Thyroid gland (tissue), 4 donors: ENCODE results near the gene LSAMP. TPM values are rescaled to one million over a fixed set of nuclear protein-coding genes. Genes with fewer than 3 reads are reported as not detected.

Experiments
- DNase-seq, 2 donors: peaks; one replicate each; pipeline ENCODE4 v3.0.0-alpha.2; 2019
- H3K27ac ChIP-seq, 3 donors: fragments of 200-600 bp; sonication (generic); 1 replicate in 2 of 3; 2 replicates in 1 of 3; pipeline ENCODE4 v1.5.1; 2016 to 2019; ENCODE audit warnings: mild to moderate bottlenecking in 1 of 3, moderate library complexity in 1 of 3
- H3K27me3 ChIP-seq: fragments of 200-600 bp; sonication (generic); one replicate; pipeline ENCODE4 v1.5.1; 2019
- H3K36me3 ChIP-seq, 2 donors: fragments of 200-600 bp; sonication (generic); one replicate each; pipeline ENCODE4 v1.5.1; 2016 to 2019
- H3K4me1 ChIP-seq, 2 donors: fragments of 200-600 bp; sonication (generic); one replicate each; pipeline ENCODE4 v1.5.1; 2017 to 2019
- H3K4me3 ChIP-seq, 3 donors: fragments of 200-600 bp; sonication (generic); replicated peaks in 1 of 3; 1 replicate in 2 of 3; 2 replicates in 1 of 3; pipeline ENCODE4 v1.5.1; 2016; ENCODE audit warnings: mild to moderate bottlenecking in 1 of 3
- H3K9me3 ChIP-seq: fragments of 200-600 bp; sonication (generic); one replicate; pipeline ENCODE4 v1.5.1; 2017
- CTCF ChIP-seq, 6 experiments: fragments of 200-600 bp in 3 of 6; fragments of 450-650 bp in 3 of 6; sonication (generic) in 3 of 6; IDR thresholded peaks; one replicate each; pipeline ENCODE4 v1.5.1; 2016 to 2019; ENCODE audit warnings: antibody characterized with exemption in 6 of 6, mild to moderate bottlenecking in 2 of 6, inconsistent platforms in 1 of 6, moderate library complexity in 1 of 6
- POLR2A ChIP-seq, 2 donors: fragments of 450-650 bp; IDR thresholded peaks; one replicate each; pipeline ENCODE4 v1.6.1; 2017; ENCODE audit warnings: antibody characterized with exemption in 2 of 2, mild to moderate bottlenecking in 2 of 2, moderate library complexity in 1 of 2
- WGBS, 2 donors: methylation state at CpG; one replicate each; pipeline ENCODE4 v1.1.5; 2017; 5-methylcytosine and 5-hydroxymethylcytosine counted together
- intact Hi-C: fragments of 100-400 bp; cut with DNase I; formaldehyde crosslinking; loops from one replicate; pipeline ENCODE4 v1.15.1; 2023
- total RNA-seq, 4 donors: library from RNA; depleted of rRNA; stranded (reverse); fragments of >200 nt; gene quantifications; one replicate each; pipeline ENCODE4 v1.2.3, GENCODE V29; 2016

LSAMP gene
- total RNA-seq, 4 donors from 2014 or later = 0.78 to 2.0 (median 1.8) TPM

DNA sequence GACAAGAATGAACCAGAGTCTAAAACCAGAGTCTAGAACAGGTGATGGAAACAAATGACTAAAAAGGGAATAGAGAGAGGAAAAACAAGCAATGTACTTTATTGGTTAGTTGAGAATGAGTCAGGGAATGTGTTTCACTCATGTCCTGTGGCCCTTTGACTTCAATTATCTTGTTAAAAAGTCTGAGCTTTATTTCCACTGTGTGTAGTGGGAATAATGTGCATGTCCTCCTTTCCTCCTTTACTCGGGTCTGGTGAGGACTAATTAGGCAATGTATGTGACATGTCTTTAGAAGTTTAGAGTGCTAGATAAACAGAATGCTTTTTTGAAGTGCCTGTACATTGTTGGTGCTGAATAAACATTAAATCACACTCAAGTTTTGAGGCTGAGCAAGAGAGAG is 21.3 kb downstream of the LSAMP start:
- DNase-seq = no peak
- no peak overlapping the region for H3K4me3 ChIP-seq
- no peak for TF ChIP-seq CTCF (IDR thresholded peaks at IDR 0.05)
- TF ChIP-seq POLR2A (IDR thresholded peaks at IDR 0.05) = no peak
- no peak overlapping the region for H3K27ac ChIP-seq
- WGBS, 2 donors = 2 to 10% methylated on average over 1 of the region's 1 CpG
- no peaks in the 10 kb centered on the region for H3K9me3 ChIP-seq
- no peaks in the 10 kb centered on the region for H3K4me1 ChIP-seq
- intact Hi-C loops = no loop called here
- H3K36me3 ChIP-seq = no peaks in the 10 kb centered on the region
- no peaks in the 10 kb centered on the region for H3K27me3 ChIP-seq

DNA sequence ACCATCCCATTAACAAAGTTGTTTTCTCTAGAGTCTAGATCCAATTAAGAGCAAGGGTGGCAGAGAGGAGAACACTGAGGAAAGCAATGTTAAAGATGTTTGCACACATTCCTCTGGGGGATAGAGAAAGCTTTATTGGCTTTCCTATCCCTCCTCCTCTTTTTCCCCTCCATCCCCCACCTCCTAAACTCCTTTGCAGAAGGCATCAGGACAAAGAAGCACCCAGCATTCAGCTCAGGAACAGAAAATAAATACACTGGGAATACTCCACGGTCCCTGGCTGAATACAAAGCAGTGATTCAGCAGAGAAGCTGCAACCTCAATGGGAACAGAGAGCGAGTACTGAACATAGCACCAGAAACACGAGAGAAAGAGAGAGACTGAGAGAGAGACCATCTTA is 21.9 kb downstream of the LSAMP start:
- Histone ChIP-seq H3K4me1 (no peaks in the 10 kb centered on the region), H3K36me3 (no peaks in the 10 kb centered on the region), H3K27me3 (no peaks in the 10 kb centered on the region), H3K27ac (no peak overlapping the region), H3K9me3 (no peaks in the 10 kb centered on the region), H3K4me3 (no peak overlapping the region)
- WGBS, 2 donors = 22 to 27% methylated on average over 3 of the region's 3 CpGs
- TF ChIP-seq CTCF (IDR thresholded peaks at IDR 0.05) (no peak), POLR2A (IDR thresholded peaks at IDR 0.05) (no peak)
- intact Hi-C loops = no loop called here
- DNase-seq = no peak

GRCh38 chr3:116417151-116417550 is 28.1 kb downstream of the LSAMP start:
- no peak overlapping the region for H3K4me3 ChIP-seq
- TF ChIP-seq POLR2A (IDR thresholded peaks at IDR 0.05) (no peak), CTCF (IDR thresholded peaks at IDR 0.05) (no peak)
- WGBS, 2 donors = 29 to 50% methylated on average over 1 of the region's 1 CpG
- H3K36me3 ChIP-seq = no peaks in the 10 kb centered on the region
- intact Hi-C loops = no loop called here
- H3K27ac ChIP-seq = no peak overlapping the region
- no peaks in the 10 kb centered on the region for H3K27me3 ChIP-seq
- no peaks in the 10 kb centered on the region for H3K4me1 ChIP-seq
- H3K9me3 ChIP-seq = no peaks in the 10 kb centered on the region
- no peak for DNase-seq

- no peak for DNase-seq
- WGBS, 2 donors = 83 to 85% methylated on average over 2 of the region's 2 CpGs
- Histone ChIP-seq H3K4me3 (no peak overlapping the region), H3K4me1 (no peaks in the 10 kb centered on the region), H3K36me3 (no peaks in the 10 kb centered on the region), H3K9me3 (no peaks in the 10 kb centered on the region), H3K27me3 (no peaks in the 10 kb centered on the region), H3K27ac (no peak overlapping the region)
- intact Hi-C loops = no loop called here
- TF ChIP-seq POLR2A (IDR thresholded peaks at IDR 0.05) (no peak), CTCF (IDR thresholded peaks at IDR 0.05) (no peak)
Observed at GRCh38 chr3:116413319-116413718, 32.0 kb downstream of the LSAMP start.

DNA sequence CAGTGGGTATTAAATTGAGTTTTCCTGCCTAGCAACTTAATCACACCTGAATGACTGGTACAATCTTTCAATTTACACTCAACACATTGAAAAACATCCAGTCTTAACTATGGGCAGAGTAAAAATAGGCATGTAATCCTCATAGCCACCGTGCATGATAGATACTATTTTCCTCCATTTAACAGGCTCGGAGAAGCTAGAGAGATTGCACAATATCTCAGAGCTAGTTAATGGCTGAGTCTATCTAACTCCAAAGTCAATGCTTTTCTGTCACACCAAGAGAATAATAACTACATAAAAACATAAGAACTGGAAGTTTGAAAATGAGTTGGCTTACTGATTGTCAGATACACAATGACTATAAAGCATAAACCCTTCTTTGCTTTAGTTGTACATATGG is 36.8 kb downstream of the LSAMP start:
- intact Hi-C loops = no loop called here
- no peak for DNase-seq
- Histone ChIP-seq H3K9me3 (no peaks in the 10 kb centered on the region), H3K27ac (no peak overlapping the region), H3K27me3 (no peaks in the 10 kb centered on the region), H3K4me1 (no peaks in the 10 kb centered on the region), H3K4me3 (no peak overlapping the region), H3K36me3 (no peaks in the 10 kb centered on the region)
- TF ChIP-seq POLR2A (IDR thresholded peaks at IDR 0.05) = no peak
- no peak for TF ChIP-seq CTCF (IDR thresholded peaks at IDR 0.05)
- WGBS, 2 donors = 86 to 93% methylated on average over 2 of the region's 2 CpGs
